D721Med (cell line): ENCODE results near the gene RBM15.

ENCODE experiments used
- DNase-seq: peaks from one replicate; pipeline ENCODE4 v3.0.0; 2011; ENCODE audit warnings: low spot score; ENCODE audit not compliant: insufficient read length
- FAIRE-seq: peaks from 2 replicates; lab custom pipeline; 2011; peaks lifted over from hg19 to GRCh38; lab: Jason Lieb, UNC
- TF ChIP-seq, protein P1 (sequence below): IDR thresholded peaks from 2 replicates; pipeline ENCODE4 v1.5.1; 2012; ENCODE audit warnings: mild to moderate bottlenecking, control low read depth; ENCODE audit not compliant: insufficient read depth; ENCODE audit errors: missing control alignments

The RBM15 gene, protein sequence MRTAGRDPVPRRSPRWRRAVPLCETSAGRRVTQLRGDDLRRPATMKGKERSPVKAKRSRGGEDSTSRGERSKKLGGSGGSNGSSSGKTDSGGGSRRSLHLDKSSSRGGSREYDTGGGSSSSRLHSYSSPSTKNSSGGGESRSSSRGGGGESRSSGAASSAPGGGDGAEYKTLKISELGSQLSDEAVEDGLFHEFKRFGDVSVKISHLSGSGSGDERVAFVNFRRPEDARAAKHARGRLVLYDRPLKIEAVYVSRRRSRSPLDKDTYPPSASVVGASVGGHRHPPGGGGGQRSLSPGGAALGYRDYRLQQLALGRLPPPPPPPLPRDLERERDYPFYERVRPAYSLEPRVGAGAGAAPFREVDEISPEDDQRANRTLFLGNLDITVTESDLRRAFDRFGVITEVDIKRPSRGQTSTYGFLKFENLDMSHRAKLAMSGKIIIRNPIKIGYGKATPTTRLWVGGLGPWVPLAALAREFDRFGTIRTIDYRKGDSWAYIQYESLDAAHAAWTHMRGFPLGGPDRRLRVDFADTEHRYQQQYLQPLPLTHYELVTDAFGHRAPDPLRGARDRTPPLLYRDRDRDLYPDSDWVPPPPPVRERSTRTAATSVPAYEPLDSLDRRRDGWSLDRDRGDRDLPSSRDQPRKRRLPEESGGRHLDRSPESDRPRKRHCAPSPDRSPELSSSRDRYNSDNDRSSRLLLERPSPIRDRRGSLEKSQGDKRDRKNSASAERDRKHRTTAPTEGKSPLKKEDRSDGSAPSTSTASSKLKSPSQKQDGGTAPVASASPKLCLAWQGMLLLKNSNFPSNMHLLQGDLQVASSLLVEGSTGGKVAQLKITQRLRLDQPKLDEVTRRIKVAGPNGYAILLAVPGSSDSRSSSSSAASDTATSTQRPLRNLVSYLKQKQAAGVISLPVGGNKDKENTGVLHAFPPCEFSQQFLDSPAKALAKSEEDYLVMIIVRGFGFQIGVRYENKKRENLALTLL

DNA sequence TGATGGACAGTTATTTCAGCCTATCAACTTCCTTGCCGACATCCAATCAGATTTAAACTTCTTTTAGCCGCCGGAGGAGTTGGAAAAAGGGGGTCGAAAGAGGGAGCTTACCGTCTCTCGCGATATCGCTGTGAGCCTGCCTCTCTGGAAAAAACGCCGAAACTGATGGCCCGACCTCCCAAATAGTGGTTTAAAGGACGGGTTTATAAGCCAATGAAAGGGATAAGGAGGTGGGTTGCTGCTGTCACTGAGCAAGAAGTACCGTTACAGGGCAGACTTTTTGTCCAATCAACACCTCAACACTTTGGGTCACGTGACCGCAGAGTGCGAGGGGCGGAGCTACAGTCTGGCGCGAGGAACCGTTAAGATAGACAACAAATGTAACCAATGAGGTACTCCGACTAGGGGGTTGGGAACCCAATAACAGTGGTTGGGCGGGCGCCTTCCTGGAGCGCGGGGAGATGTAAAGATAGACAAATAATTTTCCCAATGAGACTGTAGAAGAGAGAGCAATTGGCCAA lies at the start of gene RBM15:
RBM15 (plus strand) TSS at position 492 of the 521 bp plus-strand sequence; CDS start at position 521, 29 bp downstream.
- TF ChIP-seq, protein P1, sequence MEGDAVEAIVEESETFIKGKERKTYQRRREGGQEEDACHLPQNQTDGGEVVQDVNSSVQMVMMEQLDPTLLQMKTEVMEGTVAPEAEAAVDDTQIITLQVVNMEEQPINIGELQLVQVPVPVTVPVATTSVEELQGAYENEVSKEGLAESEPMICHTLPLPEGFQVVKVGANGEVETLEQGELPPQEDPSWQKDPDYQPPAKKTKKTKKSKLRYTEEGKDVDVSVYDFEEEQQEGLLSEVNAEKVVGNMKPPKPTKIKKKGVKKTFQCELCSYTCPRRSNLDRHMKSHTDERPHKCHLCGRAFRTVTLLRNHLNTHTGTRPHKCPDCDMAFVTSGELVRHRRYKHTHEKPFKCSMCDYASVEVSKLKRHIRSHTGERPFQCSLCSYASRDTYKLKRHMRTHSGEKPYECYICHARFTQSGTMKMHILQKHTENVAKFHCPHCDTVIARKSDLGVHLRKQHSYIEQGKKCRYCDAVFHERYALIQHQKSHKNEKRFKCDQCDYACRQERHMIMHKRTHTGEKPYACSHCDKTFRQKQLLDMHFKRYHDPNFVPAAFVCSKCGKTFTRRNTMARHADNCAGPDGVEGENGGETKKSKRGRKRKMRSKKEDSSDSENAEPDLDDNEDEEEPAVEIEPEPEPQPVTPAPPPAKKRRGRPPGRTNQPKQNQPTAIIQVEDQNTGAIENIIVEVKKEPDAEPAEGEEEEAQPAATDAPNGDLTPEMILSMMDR = no peak
- DNase-seq (peak; percentile 71), FAIRE-seq (peak; percentile 55)

DNA sequence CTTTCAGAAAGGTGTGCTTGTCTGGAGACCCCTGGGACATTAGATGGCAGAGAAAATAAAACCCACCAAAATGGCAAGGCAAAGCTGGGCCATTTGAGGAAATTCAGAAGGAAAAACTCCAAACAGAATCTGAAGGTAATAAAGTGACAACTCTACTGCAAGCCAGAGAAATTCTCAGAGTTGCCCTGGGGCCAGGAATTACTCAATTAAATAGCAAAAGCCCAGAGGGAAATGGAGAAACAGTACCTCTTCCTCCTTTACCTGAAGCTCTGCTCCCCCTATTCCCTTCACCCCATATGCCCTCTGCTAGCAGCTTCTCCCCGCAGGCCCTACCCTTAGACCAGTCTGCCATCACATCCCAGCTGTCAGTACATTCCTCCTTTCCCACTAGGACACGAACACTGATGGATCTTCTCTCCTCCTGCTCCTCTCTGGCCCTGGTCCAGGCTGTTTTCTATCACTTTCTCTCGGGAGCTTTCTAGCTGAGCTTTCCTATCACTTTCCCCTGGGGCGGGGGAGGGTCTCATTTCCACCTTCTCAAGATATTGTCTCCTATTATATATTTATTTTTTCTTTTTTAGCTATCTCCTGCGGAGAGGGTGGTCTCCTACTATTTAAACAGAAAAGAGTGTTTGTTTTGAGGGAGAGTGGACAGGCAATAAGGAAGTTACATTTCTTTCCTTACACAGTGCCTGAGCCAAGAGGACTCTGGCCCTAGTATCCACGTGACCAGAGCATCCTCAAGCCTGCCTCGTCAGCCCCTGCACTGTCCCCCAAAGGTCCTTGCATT lies 47.7 kb upstream of the RBM15 start:
- FAIRE-seq (no peak), DNase-seq (no peak)
- TF ChIP-seq, protein P1 = no peak

DNA sequence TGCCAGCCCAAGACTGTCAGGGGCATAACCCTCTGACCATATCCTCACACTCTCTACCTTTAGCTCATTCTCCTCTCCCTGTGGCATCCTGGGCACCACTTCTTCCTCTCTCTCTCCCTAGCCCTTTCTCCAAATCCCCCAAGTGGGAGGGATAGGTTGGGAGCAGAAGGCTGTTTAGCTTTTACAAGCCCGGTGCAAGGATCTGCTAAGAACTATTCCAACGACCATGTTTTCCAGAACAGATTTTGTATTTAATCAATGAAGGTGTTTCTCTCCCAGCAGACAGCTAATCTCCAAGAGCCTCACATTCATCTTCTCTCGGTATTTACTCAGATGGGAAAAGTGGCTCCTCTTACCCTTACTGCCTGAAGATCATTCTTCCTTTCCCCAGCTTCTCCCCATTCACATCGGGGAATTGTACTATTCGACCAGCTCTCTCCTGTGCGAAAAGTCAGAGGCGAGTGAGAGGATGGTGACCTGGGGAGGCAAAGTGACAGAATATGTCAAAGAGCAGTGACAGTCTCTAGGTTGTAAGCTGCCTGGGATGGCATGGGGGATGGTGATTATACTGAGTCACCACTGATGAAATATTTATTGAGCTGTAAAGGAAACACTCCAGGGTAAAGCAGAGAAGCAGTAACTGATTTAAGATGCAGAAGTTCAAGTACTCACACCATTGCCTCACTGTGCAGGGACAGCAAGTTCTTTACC lies 47.0 kb upstream of the RBM15 start:
- FAIRE-seq (peak; percentile 38), DNase-seq (no peak)
- TF ChIP-seq, protein P1 = no peak

DNA sequence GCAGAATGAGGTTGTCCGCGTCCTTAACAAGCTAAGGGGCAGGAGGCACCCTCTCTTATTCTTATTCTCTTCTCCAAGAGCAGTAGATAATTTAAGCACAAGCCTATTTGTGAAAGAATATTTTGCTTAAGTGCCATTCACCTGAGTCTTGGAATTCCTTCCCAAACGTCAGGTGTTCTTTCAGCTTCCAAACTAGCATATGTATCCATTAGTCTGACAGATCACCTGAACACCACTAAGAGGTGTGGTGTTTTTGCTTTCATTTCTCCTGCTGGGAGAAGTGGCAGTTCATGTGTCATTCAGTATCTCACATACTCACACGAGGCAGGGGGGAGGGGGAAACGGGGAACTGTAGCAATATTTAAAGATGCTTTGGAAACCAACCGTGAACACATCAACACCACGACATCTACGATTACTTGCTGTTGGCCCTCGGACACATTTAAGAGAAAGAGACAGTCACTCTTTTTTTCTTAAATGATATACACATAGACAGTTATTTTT lies 45.5 kb upstream of the RBM15 start:
- FAIRE-seq (no peak), DNase-seq (no peak)
- TF ChIP-seq, protein P1 = no peak

DNA sequence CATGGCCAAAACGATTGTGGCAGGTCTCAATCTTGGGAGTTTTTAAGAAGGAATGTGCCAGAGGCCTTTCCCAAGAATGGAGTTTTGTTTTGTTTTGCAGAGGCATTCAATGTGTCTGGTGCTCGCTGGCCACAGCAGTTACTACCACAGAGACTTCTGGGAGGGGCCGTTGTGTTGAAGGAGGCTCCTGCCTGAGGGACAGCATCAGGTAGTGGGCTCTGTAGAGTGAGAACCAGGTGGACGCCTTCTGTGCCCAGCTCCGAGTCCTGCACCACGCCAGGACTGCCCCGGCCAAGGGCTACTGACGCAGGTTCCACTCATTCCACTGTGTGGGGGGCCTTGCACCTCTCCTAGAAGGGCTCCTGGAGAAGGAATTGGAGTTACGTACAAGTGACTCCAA lies 44.9 kb upstream of the RBM15 start:
- DNase-seq = no peak
- TF ChIP-seq, protein P1 = no peak
- no peak for FAIRE-seq

DNA sequence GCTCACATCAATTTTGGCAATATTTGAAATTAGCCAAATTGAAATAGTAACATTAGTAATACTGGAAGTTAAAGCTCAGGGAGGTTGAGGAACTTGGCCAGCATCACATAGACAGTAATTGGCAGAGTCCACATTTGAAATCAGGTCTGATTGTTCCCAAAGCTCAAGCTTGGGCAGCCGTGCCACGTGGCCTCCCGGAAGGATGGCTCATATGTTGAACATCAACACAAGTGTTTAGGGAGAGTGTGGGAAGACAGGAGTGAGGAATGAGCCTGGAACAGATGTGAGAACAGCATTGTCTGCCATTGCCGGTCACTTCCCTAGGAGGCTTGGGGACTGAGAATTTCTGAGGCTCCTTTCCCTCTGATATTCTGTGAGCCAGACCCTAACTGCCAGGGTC lies 40.2 kb upstream of the RBM15 start:
- DNase-seq = no peak
- TF ChIP-seq, protein P1 = no peak
- FAIRE-seq = no peak
